Spleen (tissue), 7 donors: Measurements from ENCODE around the gene HNRNPK.

Experiments
- CTCF ChIP-seq, 11 experiments: fragments of 200-600 bp in 7 of 11; fragments of 450-650 bp in 4 of 11; sonication (generic) in 4 of 11; IDR thresholded peaks in 8 of 11; conservative IDR thresholded peaks in 3 of 11; 1 replicate in 7 of 11; 2 replicates in 4 of 11; pipeline versions ENCODE4 v1.4.0 to v1.8.0; 2016 to 2021; ENCODE audit warnings: antibody characterized with exemption in 11 of 11, inconsistent platforms in 4 of 11, mild to moderate bottlenecking in 1 of 11
- POLR2A ChIP-seq, 3 donors: fragments of 450-650 bp; IDR thresholded peaks; one replicate each; pipeline ENCODE4 v1.5.1; 2017; ENCODE audit warnings: antibody characterized with exemption in 3 of 3, mild to moderate bottlenecking in 1 of 3
- donor health status: DM: no; HTN: no; CAD: no; lungs with moderate emphysema.
- donor health status: DM: no; HTN: no; CAD: no.
- donor health status: DM: no; HTN: no; CAD: no.

GRCh38 chr9:83937861-83938455 is 42.1 kb downstream of the HNRNPK start:
- TF ChIP-seq POLR2A (IDR thresholded peaks at IDR 0.05), result no peak
- peak; percentile 53 to 85 (median 69) for TF ChIP-seq CTCF (IDR thresholded peaks at IDR 0.05 in 8 of 11, conservative IDR thresholded peaks at IDR 0.05 in 3 of 11)
